Bronchial epithelial cell (primary cell): ENCODE measurements around the gene MED12. TPM values are rescaled to one million over a fixed set of nuclear protein-coding genes. Genes with fewer than 3 reads are reported as not detected.

Source experiments
- DNase-seq: peaks from one replicate; pipeline ENCODE4 v3.0.0-alpha.2; 2010; ENCODE audit warnings: low read depth
- FAIRE-seq: peaks from 2 replicates; lab custom pipeline; 2011; peaks lifted over from hg19 to GRCh38; lab: Jason Lieb, UNC
- H3K27me3 ChIP-seq: 2 replicates; pipeline ENCODE4 v1.5.1; 2011; ENCODE audit warnings: low read length; ENCODE audit not compliant: control insufficient read depth, insufficient read depth
- H3K36me3 ChIP-seq: 2 replicates; pipeline ENCODE4 v1.5.1; 2011; ENCODE audit warnings: low read length; ENCODE audit not compliant: control insufficient read depth, insufficient read depth
- H3K4me3 ChIP-seq: 2 replicates; pipeline ENCODE4 v1.5.1; 2011; ENCODE audit warnings: mild to moderate bottlenecking, low read depth, low read length, control low read depth
- CTCF ChIP-seq: IDR thresholded peaks from 2 replicates; pipeline ENCODE4 v1.5.1; 2011; ENCODE audit warnings: mild to moderate bottlenecking, moderate library complexity, low read length, control low read depth, inconsistent platforms; ENCODE audit not compliant: insufficient read depth, severe bottlenecking
- total RNA-seq: library from RNA; depleted of rRNA; stranded (reverse); fragments of >200 nt; gene quantifications from 2 replicates; pipeline ENCODE4 v1.2.1, GENCODE V29; 2014

MED12 gene
- total RNA-seq, 1 donor from 2014 or later = 8.2 TPM

GRCh38 chrX:71170660-71171059, 52.3 kb downstream of the MED12 start:
- Histone ChIP-seq H3K4me3 (no peak overlapping the region), H3K36me3 (no peaks in the 10 kb centered on the region), H3K27me3 (no peaks in the 10 kb centered on the region)
- DNase-seq = no peak
- no peak for TF ChIP-seq CTCF
- no peak for FAIRE-seq

- Histone ChIP-seq H3K27me3 (no peaks in the 10 kb centered on the region), H3K36me3 (no peaks in the 10 kb centered on the region), H3K4me3 (no peak overlapping the region)
- FAIRE-seq (no peak), DNase-seq (no peak)
- TF ChIP-seq CTCF = no peak
Observed at GRCh38 chrX:71171110-71171801, 52.9 kb downstream of the MED12 start.

- DNase-seq (no peak), FAIRE-seq (no peak)
- no peaks in the 10 kb centered on the region for H3K36me3 ChIP-seq
- H3K4me3 ChIP-seq = no peak overlapping the region
- no peak for TF ChIP-seq CTCF
- no peaks in the 10 kb centered on the region for H3K27me3 ChIP-seq
Observed at GRCh38 chrX:71173440-71173839, 55.0 kb downstream of the MED12 start.

- TF ChIP-seq CTCF = no peak
- H3K27me3 ChIP-seq = no peaks in the 10 kb centered on the region
- no peaks in the 10 kb centered on the region for H3K36me3 ChIP-seq
- FAIRE-seq (no peak), DNase-seq (no peak)
- H3K4me3 ChIP-seq = no peak overlapping the region
Observed at GRCh38 chrX:71174795-71175194, 56.4 kb downstream of the MED12 start.

GRCh38 chrX:71175531-71175930, 57.1 kb downstream of the MED12 start:
- TF ChIP-seq CTCF = no peak
- no peak overlapping the region for H3K4me3 ChIP-seq
- no peaks in the 10 kb centered on the region for H3K36me3 ChIP-seq
- DNase-seq (no peak), FAIRE-seq (no peak)
- H3K27me3 ChIP-seq = no peaks in the 10 kb centered on the region

GRCh38 chrX:71177327-71177726, 58.9 kb downstream of the MED12 start:
- no peak overlapping the region for H3K4me3 ChIP-seq
- H3K36me3 ChIP-seq = no peaks in the 10 kb centered on the region
- TF ChIP-seq CTCF = no peak
- no peak for DNase-seq
- no peak for FAIRE-seq
- H3K27me3 ChIP-seq = no peaks in the 10 kb centered on the region
